Heart left ventricle (tissue), 13 donors: ENCODE data around the gene SIX2.

Experiments
- POLR2A ChIP-seq, 2 donors: fragments of 450-650 bp; IDR thresholded peaks; one replicate each; pipeline ENCODE4 v1.6.1; 2017; ENCODE audit warnings: antibody characterized with exemption in 2 of 2, mild to moderate bottlenecking in 2 of 2, moderate library complexity in 2 of 2
- TF ChIP-seq, protein P1 (sequence below), 12 donors: fragments of 200-600 bp; sonication (generic) in 4 of 12; IDR thresholded peaks; one replicate each; pipeline versions ENCODE4 v1.5.0 to v1.8.0; 2018 to 2022; ENCODE audit warnings: antibody characterized with exemption in 12 of 12, mild to moderate bottlenecking in 5 of 12
- donor health status: ischemic (EF 13 %, LVEDD 7.1; RV severe dilation, severe dysfunction).
- donor health status: DM: no; HTN: yes; CAD: no.
- donor health status: DM: no; HTN: no; CAD: no.
- donor health status: ischemic (EF 25% LVEDD 6.9; RV normal size, moderate dysfunction).
- donor health status: ischemic (EF 25% LVEDD 5.7; RV mildly dilated, moderate dysfunction).
- donor health status: ischemic (EF 35%, LVEDD 5.7; RV mildly dilated, moderate dysfunction).
- donor health status: nonischemic (EF 11% LVEDD 7.7; RV severe dilation, severe dysfunction).
- donor health status: DM: yes; HTN: yes; CAD: no.
- donor health status: PGD.
- donor health status: ischemic (EF 29% LVEDD 5.4; RV normal size, mild dysfunction).
- donor health status: nonischemic (EF 23%, LVEDD 6.1; RV moderate dilation, normal function).

DNA sequence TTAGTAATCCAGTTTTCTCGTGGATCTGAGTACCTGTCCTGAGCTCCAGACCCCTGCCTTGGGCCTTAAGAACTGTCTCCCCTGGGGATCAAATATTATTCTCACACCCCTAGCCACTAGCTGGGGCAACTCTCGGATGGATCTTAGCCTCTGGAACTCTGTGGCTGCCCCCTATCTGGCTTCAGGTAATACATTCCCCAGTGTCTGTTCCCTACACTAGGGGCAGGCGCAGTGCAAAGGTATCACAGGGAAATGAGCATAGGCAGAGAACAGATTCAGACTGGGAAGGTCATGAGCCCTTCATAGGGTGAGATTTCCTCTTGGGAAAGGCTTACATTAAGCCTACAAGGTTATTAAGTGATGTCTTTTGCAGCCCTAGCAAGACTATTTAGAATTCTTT, 11.2 kb upstream of the SIX2 start:
- TF ChIP-seq, protein P1, sequence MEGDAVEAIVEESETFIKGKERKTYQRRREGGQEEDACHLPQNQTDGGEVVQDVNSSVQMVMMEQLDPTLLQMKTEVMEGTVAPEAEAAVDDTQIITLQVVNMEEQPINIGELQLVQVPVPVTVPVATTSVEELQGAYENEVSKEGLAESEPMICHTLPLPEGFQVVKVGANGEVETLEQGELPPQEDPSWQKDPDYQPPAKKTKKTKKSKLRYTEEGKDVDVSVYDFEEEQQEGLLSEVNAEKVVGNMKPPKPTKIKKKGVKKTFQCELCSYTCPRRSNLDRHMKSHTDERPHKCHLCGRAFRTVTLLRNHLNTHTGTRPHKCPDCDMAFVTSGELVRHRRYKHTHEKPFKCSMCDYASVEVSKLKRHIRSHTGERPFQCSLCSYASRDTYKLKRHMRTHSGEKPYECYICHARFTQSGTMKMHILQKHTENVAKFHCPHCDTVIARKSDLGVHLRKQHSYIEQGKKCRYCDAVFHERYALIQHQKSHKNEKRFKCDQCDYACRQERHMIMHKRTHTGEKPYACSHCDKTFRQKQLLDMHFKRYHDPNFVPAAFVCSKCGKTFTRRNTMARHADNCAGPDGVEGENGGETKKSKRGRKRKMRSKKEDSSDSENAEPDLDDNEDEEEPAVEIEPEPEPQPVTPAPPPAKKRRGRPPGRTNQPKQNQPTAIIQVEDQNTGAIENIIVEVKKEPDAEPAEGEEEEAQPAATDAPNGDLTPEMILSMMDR (IDR thresholded peaks at IDR 0.05): no peak
- TF ChIP-seq POLR2A (IDR thresholded peaks at IDR 0.05): no peak
